HG03025 (cell line): ENCODE results near the gene MVB12B.
A peak's percentile ranks its signal among the peaks of the same experiment; 100 is the strongest.

Experiments used
- ATAC-seq: cut with Tn5 transposase; IDR thresholded peaks from one replicate; pipeline ENCODE4 v1.9.1; 2021; ENCODE audit warnings: mild to moderate bottlenecking, moderate library complexity; ENCODE audit not compliant: unreplicated experiment, low FRiP score

The MVB12B gene

GRCh38 chr9:126399789-126400188, 73.2 kb downstream of the MVB12B start:
- no peak for ATAC-seq

DNA sequence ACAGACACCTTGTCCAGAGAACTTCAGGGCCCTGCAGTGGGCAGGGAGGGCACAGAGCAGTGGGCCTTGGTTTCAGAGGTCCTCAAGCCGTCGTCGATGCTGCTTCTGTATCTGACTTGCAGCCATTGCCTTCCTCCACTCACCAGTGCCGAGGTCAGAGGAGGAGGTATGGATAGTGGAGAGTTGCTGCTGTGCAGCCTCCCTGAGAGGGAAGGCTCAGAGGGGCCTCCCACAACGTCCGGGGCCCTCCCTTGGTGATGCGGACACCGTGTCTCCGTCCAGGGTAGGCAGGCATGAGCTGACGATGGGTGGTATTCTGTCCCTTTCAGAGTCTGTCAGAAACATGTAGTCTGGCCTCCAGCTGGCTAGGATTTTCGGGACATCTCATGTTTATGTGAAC, 73.9 kb downstream of the MVB12B start:
- no peak for ATAC-seq

DNA sequence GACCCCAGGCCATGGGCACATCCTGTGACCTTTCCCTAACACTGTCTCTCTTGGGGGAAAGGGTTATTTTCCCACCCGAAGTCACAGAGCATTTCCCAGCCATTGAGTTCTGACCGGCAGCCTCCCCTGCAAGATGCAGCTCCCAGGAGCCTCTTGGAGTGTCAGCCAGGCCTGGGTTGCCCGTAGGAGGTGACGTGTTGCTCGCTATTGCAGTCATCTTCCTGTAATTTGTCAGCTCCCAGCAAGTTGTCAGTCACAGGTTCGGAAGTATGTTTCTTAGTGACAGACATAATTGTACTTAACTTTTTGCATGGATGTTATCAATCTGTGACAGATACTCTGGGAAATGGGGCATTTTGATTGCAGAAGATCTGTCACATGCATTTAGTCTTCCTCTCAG, 74.5 kb downstream of the MVB12B start:
- ATAC-seq = no peak

GRCh38 chr9:126401581-126401980, 75.0 kb downstream of the MVB12B start:
- ATAC-seq = no peak

DNA sequence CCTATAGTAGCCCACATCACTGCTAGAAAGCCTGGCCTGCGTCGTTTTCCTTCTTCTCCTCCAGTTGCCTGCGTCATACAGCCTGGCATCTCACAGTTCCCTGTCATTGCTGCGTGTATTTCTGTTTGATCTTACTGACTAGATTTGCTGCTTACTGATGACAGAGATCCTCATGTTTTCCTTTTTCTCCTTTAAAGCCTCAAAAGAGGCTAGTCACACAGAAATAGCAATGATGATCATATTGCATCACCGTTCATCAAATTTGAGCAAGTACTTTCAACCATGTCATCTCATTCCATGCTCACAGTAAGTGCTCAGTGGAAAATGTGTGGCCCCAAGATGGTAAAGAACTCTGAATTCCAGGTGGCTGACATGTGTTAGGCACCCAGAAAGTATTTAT, 76.8 kb downstream of the MVB12B start:
- no peak for ATAC-seq

DNA sequence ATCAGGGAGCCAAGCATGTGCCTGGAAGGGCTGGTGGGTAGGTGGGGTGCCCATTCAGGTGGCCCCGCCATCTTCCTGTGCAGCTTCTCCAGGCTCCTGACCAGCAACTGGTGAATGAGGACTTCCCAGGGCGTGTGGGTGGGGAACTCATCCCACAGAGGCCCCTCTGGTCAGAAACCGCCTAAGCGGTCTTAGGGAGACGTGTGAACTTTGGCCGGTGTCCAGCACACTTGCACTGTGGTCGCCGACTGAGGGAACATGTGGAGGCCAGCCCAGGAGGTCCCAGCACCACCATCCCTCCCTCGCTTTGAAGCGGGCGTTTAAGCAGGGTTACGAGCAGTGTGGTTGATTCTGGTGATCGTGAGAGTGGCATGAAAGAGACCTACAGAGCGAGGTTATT, 77.8 kb downstream of the MVB12B start:
- no peak for ATAC-seq

DNA sequence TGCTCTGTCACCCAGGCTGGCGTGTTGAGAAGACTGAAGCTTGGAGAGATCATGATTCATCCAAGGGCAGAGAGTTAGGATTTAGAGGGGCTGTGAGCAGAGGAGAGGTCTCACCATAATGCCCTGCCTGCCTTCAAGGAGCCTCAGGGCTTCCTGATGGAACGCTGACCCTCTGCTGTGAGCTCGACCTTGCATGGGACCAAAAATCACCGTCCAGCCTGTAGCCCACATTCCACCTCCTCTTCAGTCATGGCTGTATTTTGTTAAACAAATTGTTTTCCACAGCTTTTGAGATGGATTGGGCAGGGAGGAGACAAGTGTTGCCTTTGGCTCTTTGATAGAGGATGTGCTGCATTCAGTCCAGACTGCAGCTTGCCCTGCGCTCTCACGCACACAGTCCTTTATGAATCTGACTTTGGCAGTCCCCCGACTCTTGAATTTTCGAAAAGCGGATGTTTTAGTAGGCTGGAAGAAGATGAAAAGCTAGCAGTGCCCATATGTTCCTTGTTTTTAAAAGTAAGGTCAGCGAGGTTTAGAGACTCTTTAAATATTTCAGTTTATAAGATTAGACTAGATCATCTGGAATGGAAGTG, 79.5 kb downstream of the MVB12B start:
- no peak for ATAC-seq

DNA sequence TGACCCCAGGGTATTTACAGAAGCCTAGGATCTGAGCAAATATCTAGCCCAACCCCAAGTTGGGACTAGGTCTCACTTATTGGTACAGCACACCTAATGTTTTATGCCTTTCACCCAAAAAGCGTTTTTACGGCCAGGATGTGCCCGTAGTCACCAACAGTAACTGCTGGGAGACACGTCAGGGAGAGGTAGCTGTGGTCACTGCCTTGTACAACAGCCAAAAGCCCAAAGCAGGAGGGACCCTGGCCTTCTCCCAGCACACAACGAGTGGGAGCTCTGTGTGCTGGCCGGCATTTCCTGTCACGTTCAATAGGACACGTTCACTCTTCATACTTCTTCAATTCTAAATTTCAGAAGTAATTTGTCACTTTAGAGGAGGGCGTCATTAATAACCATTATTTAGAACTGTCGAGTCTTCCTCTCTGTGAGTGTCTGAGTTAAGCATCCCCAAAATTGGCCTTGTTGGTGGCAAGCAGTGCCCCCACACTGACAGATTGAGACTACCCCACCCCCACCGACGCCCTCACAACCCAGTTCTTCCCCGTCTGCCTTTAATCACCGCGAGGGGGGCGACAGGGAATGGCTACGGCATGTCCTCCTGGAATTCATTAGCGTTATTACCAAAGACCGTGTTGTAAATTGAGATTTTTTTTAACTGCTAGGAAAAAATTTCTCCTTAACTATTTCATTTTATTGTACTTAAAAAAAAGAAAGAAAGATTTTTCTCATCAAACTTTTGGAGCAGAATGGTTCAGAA, 80.7 kb downstream of the MVB12B start:
- ATAC-seq = no peak

GRCh38 chr9:126408004-126408403, 81.4 kb downstream of the MVB12B start:
- no peak for ATAC-seq

DNA sequence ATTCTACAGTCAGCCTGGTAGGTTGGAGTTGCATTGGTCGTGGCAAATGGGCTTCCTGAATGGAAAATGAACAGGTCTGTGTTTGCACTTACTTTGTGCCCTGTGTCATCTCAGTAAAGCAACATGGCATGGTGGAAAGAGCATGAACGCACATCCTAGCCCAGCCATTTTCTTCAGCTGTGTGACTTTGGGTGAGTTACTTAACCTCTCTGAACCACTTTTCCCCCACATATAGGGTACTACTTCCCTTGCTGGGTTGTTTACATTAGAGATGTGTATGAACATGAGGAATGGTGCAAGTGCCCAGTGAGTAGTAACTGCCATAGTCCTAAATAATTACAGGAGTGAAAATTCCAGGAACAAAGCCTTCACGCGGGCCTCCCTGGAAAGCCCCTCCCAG, 83.6 kb downstream of the MVB12B start:
- ATAC-seq = no peak

GRCh38 chr9:126411225-126411947, 84.8 kb downstream of the MVB12B start:
- peak; percentile 57 for ATAC-seq

GRCh38 chr9:126411948-126412284, 85.3 kb downstream of the MVB12B start:
- peak; percentile 17 for ATAC-seq

DNA sequence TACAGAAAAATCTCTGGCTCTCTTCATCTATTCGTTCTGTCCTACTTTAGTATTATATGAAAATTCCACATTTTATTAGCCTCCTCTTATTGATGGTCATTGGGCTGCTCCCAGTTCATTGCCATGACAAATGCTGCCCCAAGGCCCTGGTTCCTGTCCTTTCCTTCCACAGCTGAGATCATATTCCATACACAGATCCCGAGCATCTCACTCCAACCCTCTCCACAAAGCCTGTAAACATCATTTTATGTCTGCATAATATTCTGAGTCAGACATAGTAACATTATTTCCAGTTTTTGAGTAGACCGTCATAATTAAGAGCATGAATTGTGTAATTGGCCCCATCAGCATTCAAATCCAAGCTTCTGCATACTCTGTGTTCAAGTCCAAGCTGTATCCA, 86.3 kb downstream of the MVB12B start:
- ATAC-seq = no peak

DNA sequence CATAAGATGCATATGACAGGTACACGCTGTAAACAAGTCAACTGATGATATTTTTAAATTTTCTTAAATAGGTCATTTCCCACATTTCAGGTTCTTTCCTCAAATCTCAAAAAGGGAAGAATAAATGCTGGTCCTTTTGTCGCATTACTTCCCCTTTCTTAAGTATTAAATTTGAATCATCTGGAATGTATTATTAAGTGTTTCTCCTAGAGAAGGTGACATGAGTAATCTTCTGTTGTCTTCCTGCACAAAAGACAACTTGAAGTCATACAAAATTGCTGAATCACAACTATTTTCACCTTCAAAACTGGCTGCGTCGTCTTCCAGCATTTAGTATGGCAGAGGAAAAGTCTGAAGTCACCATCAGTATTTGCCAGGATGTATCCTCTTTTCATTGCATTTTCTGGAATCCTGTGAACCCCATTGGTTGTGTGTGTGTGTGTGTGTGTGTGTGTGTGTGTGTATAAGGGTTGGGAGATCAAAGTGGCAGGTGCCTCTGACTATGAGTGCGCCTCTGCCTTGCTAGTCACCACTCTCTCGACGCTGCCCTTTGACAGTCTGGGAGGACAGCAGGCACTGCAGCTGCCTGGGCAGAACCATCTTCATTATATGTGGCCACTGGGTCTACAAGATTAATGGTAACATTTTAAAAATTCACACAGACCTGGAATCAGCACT, 86.9 kb downstream of the MVB12B start:
- no peak for ATAC-seq

GRCh38 chr9:126415741-126416370, 89.2 kb downstream of the MVB12B start:
- ATAC-seq = no peak

DNA sequence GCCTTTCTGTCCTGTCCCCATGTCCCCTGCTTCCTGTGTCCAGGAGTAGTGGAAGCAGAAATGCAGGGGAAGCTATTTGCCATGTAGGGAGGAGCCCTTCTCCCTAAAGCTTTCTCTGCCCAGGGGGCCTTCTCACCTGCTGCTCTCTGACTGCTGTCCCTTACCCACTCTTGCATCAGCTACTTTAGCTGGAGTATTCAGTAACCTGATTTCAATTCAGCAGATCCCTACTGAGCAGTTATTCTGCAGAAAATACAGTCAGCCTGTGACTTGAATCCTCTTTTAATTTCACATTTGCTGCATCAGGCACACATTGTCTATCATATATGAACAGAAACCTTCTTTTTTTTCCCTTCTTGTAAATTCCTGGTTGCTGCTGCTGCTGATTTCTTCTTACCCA, 90.4 kb downstream of the MVB12B start:
- no peak for ATAC-seq

- no peak for ATAC-seq
Observed at GRCh38 chr9:126417684-126418083, 91.1 kb downstream of the MVB12B start.

DNA sequence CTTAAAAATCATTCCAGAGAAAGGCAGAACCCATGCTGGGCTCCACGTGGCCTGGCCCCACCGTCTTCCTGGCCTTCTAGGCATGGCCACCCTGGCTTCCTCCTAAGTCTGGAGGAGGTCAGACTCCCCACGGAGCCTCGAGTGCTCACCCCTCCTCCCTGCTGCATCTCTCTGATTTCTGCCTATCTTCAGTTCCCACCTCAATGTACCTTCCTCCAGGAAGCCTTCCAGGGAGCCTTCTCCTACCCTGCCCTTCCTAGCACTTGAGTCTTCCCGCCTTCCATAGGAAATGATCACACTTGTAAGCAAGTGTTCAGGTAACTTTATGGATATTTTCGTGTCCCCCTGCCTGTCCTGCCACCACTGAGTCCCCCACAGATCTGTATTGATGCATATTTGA, 92.0 kb downstream of the MVB12B start:
- no peak for ATAC-seq

DNA sequence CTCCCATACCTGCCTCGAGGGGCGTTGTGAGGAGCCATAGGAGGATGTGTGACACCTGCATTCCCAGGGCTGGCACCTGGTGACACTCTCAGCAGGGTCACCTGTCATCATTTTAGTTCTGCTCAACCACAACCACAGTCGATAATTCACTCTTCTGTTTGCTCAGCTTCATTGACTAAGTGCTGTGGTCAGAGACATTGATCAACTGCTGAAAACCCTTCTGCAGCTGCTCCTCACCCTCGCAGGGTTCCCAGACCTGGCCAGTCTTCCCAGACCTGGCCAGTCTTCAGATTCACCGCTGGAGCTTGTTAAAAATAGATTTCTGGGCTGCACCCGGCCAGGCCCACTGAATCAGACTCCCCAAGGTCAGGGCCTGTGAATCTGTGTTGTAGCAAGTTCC, 92.8 kb downstream of the MVB12B start:
- ATAC-seq = no peak

- no peak for ATAC-seq
Observed at GRCh38 chr9:126420135-126420534, 93.5 kb downstream of the MVB12B start.
